ENCODE results near the gene PSMC3IP. TPM values are rescaled to one million over a fixed set of nuclear protein-coding genes. Genes with fewer than 3 reads are reported as not detected.
A peak's percentile ranks its signal among the peaks of the same experiment; 100 is the strongest.

PSMC3IP gene
- polyA plus RNA-seq, 1 experiment, result 3.4 TPM

GRCh38 chr17:42608305-42609181 is 31.0 kb upstream of the PSMC3IP start:
- H3K36me3 ChIP-seq (ENCODE audit: control insufficient read depth, insufficient read depth, low read length), result peaks cover 10% of the 10 kb centered on the region
- TF ChIP-seq CTCF (IDR thresholded peaks at IDR 0.05; ENCODE audit: insufficient read depth, low read depth, low read length), result no peak
- H3K4me3 ChIP-seq (ENCODE audit: low read depth, low read length), result peak overlapping the region; percentile 69
- DNase-seq (ENCODE audit: low read depth), result no peak
- no peaks in the 10 kb centered on the region for H3K27me3 ChIP-seq (ENCODE audit: control insufficient read depth, insufficient read depth, low read length)
- CTCF ChIA-PET, result interaction anchor here (0.6 to 3.4 kb wide), 12 partner anchors 10 to 207 kb away, joined by 3 to 16 read pairs (median 4); partner anchors contain the start of gene PSMC3IP
- POLR2A ChIA-PET, result no interaction called here

GRCh38 chr17:42607769-42608168 is 30.2 kb upstream of the PSMC3IP start:
- TF ChIP-seq CTCF (IDR thresholded peaks at IDR 0.05; ENCODE audit: insufficient read depth, low read depth, low read length), result no peak
- Histone ChIP-seq H3K27me3 (ENCODE audit: control insufficient read depth, insufficient read depth, low read length) (no peaks in the 10 kb centered on the region), H3K36me3 (ENCODE audit: control insufficient read depth, insufficient read depth, low read length) (peaks cover 6% of the 10 kb centered on the region), H3K4me3 (ENCODE audit: low read depth, low read length) (peak overlapping the region; percentile 69)
- ChIA-PET POLR2A (interaction anchor here (0.7 kb wide), 1 partner anchor 72 kb away, joined by 14 read pairs; the partner anchor contains the start of gene NAGLU), CTCF (interaction anchor here (0.8 to 3.4 kb wide), 8 partner anchors 9 to 72 kb away, joined by 3 to 16 read pairs (median 5); partner anchors contain the start of gene PSMC3IP)
- no peak for DNase-seq (ENCODE audit: low read depth)

GRCh38 chr17:42603318-42603717 is 25.8 kb upstream of the PSMC3IP start:
- H3K27me3 ChIP-seq (ENCODE audit: control insufficient read depth, insufficient read depth, low read length), result no peaks in the 10 kb centered on the region
- DNase-seq (ENCODE audit: low read depth), result no peak
- peaks cover 1% of the 10 kb centered on the region; the same call in 1 of the 2 replicates for H3K36me3 ChIP-seq (ENCODE audit: control insufficient read depth, insufficient read depth, low read length)
- no peak for TF ChIP-seq CTCF (IDR thresholded peaks at IDR 0.05; ENCODE audit: insufficient read depth, low read depth, low read length)
- ChIA-PET CTCF (no interaction called here), POLR2A (no interaction called here)
- no peak overlapping the region for H3K4me3 ChIP-seq (ENCODE audit: low read depth, low read length)

GRCh38 chr17:42598905-42599304 is 21.4 kb upstream of the PSMC3IP start:
- CTCF ChIA-PET, result interaction anchor here (0.7 to 3.2 kb wide), 2 partner anchors 11 to 21 kb away, joined by 3 to 20 read pairs; partner anchors contain the start of gene PSMC3IP
- Histone ChIP-seq H3K36me3 (ENCODE audit: control insufficient read depth, insufficient read depth, low read length) (peaks cover 2% of the 10 kb centered on the region), H3K4me3 (ENCODE audit: low read depth, low read length) (no peak overlapping the region), H3K27me3 (ENCODE audit: control insufficient read depth, insufficient read depth, low read length) (no peaks in the 10 kb centered on the region)
- no peak for TF ChIP-seq CTCF (IDR thresholded peaks at IDR 0.05; ENCODE audit: insufficient read depth, low read depth, low read length)
- POLR2A ChIA-PET, result no interaction called here
- DNase-seq (ENCODE audit: low read depth), result no peak

GRCh38 chr17:42596386-42596785 is 18.9 kb upstream of the PSMC3IP start:
- POLR2A ChIA-PET, result no interaction called here

More at GRCh38 chr17:42596386-42596785, 18.9 kb upstream of the PSMC3IP start:
- peaks cover 2% of the 10 kb centered on the region for H3K36me3 ChIP-seq (ENCODE audit: control insufficient read depth, insufficient read depth, low read length)
- CTCF ChIA-PET, result no interaction called here
- H3K27me3 ChIP-seq (ENCODE audit: control insufficient read depth, insufficient read depth, low read length), result no peaks in the 10 kb centered on the region
- TF ChIP-seq CTCF (IDR thresholded peaks at IDR 0.05; ENCODE audit: insufficient read depth, low read depth, low read length), result no peak
- H3K4me3 ChIP-seq (ENCODE audit: low read depth, low read length), result no peak overlapping the region
- DNase-seq (ENCODE audit: low read depth), result no peak

All from BJ (cell line).